ENCODE data around the gene PHACTR1.
"Not testable (repeated sequence)": the region's sequence is repeated elsewhere in the genome, so short reads cannot be mapped to it uniquely, and the experiment has no call there.

The PHACTR1 gene

DNA sequence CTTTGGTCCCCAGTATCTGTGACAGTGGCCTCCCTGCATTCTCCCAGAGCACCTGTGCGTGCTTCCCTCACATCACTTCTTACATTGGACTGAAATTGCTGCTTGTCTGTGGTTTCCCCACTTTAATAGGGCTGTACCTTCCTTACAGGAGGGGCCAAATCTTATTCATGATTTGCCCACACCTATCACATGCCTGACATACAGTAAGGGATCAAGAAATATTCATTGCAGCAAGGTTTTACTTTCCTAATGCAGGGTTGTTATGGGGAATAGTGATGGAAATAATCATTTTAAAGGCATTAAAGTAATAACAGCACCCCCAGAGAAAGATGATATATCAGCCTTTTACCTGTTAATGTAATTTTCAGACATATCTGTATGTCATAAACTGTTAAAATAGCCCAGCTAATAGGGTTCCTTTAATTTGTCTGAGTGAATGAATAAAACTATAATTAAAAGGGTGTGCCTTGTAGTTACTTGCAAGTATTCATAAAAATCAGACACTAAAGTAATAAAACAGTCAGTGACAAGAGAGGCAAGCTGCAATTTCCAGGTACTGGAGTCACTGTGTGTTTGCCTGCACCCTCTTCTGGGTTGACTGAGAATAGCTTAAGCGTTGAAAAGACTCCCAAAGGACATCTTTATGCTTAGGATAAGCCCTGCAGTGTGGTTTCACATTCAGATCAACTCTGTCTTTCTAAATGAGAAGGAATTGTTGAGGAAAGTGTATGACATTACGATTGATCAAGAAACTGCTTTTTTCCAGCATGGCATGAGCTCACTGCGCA, 182.7 kb downstream of the PHACTR1 start:
- no peak for DNase-seq (ENCODE audit: low spot score)

DNA sequence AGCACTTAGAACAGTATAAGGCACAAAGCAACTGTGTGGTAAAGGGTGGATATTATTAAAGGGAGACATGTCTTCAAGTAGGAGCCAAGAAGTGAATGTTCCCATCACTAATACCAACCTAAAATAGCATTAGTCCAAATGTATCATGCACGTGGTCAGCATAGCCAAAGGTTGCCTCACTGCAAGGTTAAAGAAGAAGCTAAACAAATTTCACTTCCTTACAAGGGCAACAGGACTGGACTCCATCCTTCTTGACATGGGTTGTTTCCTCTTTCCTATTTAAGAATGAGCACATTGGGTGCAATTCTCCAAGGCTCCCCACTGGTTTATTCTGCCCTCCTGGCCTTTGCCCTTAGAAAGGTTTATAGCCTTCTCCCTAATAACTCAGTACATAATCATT, 186.7 kb downstream of the PHACTR1 start:
- DNase-seq (ENCODE audit: low spot score) = no peak

- DNase-seq (ENCODE audit: low spot score) = no peak
These were observed 193.3 kb downstream of the PHACTR1 start for GRCh38 chr6:12909833-12910232.

DNA sequence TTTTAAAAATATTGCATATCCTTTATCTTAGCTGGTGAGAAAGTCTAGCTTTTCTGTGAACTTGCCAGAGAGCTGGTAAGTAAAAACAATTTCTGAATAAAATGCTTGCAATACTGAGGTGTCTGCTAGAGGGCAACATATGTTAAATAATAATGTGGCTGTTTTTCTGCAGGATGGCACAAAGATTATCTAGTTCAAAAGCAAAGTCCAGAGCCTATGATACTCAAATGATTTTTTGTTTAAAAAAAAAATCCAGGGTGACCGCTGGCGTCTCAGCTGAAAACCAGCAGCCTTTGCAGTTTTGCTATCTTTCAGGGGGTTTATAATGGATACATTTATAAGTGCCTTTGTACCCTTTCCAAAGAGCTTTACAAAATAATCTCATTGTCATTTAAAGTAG, 194.9 kb downstream of the PHACTR1 start:
- DNase-seq (ENCODE audit: low spot score) = peak; percentile 53

DNA sequence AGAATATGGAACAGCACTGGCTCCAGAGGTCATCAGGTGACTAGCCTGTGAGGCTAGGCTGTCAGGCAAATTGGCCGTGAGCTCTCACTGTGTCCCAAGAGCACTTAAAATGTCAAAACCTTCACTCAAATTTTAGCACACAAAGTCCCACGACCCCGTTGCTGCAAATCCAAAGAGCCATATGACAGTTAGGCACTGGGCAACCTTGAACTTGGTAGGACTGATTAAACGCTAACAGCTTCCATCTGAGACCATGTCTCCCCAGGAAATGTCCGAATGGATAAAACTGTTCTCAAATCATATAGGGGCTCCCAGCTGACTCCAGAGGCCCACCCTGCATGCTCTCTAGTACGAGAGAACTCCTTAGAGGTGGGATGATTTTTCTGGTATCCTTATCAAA, 196.6 kb downstream of the PHACTR1 start:
- DNase-seq (ENCODE audit: low spot score) = no peak

- no peak for DNase-seq (ENCODE audit: low spot score)
These were observed 199.4 kb downstream of the PHACTR1 start for GRCh38 chr6:12916006-12916405.

- DNase-seq (ENCODE audit: low spot score) = no peak
These were observed 200.0 kb downstream of the PHACTR1 start for GRCh38 chr6:12916420-12917136.

- DNase-seq (ENCODE audit: low spot score) = no peak
These were observed 204.9 kb downstream of the PHACTR1 start for GRCh38 chr6:12921467-12921866.

DNA sequence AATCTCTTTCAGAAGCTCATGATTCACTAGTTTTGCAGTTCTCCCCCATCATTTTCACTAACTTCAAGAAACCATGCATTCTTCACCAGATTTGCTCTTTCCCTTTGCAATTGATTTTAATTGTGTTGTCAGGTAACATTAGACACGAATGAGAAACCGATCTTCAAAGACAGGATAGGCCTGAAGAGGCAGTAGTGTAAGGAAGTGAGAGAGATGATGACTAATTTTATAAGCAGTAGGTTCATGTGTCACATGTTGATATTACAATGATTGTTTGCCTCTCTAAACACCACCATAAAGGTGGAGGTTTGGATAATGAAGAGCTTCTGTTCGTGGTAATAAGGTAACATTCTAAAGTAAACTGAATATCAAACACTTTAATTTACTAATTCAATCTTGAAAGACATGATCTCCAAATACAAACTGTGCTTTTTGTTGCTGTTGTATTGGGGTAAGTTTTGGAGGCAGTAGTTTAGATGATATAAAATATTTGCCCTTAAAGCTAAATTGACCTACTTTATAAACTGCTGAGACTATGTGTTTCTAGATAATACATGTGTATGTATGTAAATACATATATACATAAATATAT, 207.2 kb downstream of the PHACTR1 start:
- DNase-seq (ENCODE audit: low spot score) = no peak

- DNase-seq (ENCODE audit: low spot score) = no peak
These were observed 208.3 kb downstream of the PHACTR1 start for GRCh38 chr6:12924911-12925310.

DNA sequence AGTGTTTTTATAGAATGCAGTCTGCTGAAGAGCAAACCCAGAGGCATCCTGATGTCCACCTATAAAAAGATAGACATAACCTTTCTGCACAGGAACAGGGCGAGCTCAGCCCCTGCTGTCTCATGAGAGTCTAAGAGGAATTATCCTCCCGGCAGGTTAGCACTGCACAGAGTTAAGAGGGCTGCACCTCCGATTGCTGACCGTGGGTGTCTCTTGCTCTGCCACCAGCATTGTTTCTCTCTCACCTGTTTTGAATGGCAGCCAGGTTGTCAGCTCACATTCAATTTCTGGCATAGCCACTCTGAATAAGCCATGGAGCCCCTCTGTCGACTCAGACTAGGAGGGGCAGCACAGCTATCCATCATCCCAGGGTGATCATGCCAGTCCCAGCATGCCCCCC, 211.2 kb downstream of the PHACTR1 start:
- no peak for DNase-seq (ENCODE audit: low spot score)

DNA sequence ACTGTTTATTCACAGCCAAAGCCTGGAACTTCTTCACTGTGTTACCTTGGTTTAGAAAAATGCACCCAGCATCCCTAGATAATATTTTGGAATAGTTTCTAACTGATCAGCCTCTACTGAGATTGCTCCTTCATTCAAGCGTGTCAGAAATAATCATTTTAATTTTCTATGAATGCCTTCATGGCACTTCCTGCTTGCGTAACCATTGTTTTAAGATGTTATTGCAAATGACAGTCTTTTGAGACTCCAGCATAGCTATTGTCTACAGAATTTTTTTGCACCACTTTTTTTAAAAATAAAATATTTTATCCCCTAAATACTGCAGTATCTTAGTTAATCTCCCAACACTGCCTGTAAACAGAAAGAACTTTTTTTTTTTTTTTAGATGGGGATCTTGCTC, 213.1 kb downstream of the PHACTR1 start:
- no peak for DNase-seq (ENCODE audit: low spot score)

GRCh38 chr6:12931639-12932038, 215.1 kb downstream of the PHACTR1 start:
- DNase-seq (ENCODE audit: low spot score) = no peak

DNA sequence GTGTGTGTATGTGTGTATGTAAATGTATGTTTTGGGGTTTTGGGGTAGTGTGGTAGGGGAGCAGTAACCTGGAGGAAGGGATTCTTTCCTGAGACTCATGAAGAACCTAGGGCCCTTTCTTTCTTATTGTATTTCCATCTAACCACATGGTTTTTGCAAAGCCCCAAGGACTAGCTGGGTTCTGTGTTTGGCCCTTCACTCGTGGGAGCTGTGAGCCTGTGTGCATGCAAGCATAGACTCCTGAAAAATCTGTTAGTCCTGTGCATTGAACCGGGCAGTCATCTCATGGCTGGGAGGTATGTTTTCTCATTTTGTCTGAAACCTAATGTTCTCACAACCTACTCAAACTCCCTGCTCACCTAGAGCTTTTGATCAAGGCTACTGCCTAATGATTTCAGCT, 219.1 kb downstream of the PHACTR1 start:
- DNase-seq (ENCODE audit: low spot score) = no peak

DNA sequence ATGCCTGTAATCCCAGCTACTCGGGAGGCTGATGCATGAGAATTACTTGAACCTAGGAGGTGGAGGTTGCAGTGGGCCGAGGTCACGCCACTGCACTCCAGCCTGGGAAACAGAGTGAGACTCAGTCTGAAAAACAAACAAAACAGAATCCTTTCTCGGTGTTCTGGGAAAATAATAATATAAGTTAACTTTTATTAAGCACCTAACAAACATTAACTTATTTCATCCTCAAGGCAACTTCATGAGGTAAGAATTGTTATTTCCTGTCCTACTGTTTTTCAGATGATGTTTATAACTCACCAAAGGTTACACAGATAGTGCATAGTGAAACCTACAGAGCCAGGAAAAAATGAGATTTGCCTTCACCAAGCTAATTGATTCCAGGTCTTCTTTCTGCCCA, 221.4 kb downstream of the PHACTR1 start:
- DNase-seq (ENCODE audit: low spot score) = no peak

DNA sequence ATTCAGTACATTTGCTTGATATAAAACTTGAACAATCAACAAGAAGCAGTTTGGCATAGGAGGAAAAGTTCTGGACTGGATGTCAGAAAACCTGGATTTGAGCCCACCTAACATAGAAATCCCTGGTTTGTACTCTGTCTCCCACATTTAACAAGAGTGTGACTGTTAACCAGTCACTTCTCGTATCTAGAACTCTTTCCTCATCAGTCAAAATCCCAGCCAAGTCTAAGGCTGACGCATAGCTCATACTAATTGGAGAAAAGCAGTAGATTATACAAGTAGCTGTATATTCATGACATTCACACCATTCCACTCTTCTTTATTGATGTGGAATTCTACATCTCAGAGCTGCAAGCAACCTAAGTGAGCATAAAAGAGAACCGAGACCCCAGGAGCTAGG, 222.7 kb downstream of the PHACTR1 start:
- no peak for DNase-seq (ENCODE audit: low spot score)

DNA sequence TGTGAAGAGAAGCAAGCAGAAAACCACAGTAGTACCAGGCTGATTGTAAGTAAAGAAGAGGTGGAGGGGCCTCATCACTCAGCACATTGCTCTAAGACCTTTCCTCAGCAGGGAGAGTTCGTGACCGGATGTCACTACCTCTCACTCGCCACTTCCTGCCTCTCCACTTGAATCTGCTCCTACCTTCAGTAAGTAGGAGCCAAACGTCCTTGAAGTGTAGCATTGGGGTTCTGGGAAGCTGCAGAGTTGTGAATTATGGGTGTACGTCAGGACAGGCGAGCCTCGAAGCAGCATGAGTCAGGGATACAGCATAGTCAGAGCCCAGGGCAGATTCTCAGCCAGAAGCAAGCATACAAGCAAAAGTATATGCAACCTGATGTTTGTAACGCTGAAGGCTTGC, 224.9 kb downstream of the PHACTR1 start:
- DNase-seq (ENCODE audit: low spot score) = peak; percentile 20

GRCh38 chr6:12943549-12943948, 227.0 kb downstream of the PHACTR1 start:
- DNase-seq (ENCODE audit: low spot score) = no peak

- DNase-seq (ENCODE audit: low spot score) = no peak
These were observed 227.4 kb downstream of the PHACTR1 start for GRCh38 chr6:12944001-12944400.

DNA sequence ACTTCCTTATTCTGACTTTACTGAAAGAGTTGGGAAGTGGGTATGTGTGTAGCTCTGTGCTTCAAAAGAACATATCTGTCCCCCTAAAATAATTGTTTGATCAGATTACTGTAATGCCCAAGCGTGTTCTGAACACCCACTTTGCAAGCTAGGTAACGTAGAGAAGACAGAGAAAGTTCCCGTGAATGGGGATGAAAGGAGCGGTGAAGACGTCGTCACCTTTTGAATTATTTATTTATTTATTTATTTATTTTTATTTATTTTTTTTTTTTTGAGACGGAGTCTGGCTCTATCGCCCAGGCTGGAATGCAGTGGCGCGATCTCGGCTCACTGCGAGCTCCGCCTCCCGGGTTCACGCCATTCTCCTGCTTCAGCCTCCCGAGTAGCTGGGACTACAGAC, 228.0 kb downstream of the PHACTR1 start:
- DNase-seq (ENCODE audit: low spot score) = not testable (repeated sequence)

GRCh38 chr6:12947151-12947871, 230.7 kb downstream of the PHACTR1 start:
- no peak for DNase-seq (ENCODE audit: low spot score)

DNA sequence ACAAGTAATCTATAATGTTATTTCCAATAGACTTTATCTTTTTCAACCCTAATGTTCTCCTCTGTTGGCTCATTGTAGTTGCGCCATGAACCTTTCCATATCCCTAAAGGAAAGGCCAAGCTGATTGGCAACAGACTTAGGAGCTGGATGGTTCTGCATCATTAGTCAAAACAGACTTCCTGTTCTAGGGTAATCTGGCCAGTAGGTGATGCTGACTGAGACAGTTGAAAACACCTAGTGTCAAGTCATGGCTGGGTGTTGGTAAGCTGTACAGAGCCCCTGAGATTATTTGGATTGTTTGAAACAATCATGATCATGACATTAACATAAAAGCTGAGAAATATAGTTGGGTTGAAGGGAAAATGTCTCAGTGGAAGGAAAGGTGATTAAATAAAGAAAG, 231.4 kb downstream of the PHACTR1 start:
- DNase-seq (ENCODE audit: low spot score) = no peak

DNA sequence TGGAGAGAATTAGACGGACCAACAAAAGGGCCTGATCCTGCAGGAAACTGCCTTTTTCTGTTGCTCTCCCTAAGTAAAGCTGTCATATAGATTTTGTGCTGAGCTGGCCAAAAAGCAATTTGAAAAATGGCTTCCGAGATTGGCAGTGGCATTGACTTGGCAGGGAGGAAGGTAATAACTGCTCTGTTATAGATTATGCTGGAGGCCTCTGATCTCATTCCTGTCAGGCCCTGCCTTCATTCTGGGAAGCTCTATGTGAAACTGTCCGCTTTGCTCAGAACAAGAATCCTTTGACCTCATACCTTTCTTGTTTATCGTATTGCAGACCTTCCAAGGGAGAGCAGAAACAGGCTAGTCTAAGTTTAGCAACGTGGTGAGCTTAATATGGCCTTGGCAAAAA, 234.4 kb downstream of the PHACTR1 start:
- no peak for DNase-seq (ENCODE audit: low spot score)

All from AG20443 (cell line).